ENCODE data around the gene TNS3.

DNA sequence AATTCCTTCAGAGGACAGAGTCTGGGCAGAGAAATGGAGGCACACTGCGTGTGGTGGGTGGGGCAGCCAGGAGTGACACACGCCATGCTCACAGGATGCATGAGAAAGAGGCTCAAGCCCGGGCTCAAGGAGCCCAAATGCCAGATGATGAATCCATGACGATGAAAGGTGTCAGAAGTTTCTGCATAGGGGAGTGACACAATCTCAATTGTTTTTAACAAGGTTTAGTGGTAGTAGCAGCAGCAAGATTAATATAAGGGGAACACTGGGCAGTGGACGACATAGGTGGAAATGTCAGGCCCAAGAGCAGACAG lies 126.1 kb downstream of the TNS3 start:
- no peak for TF ChIP-seq EZH2 (IDR thresholded peaks at IDR 0.05; ENCODE audit: borderline replicate concordance, insufficient read depth, low read depth, low read length, poor library complexity, severe bottlenecking)
- TF ChIP-seq, protein P1, sequence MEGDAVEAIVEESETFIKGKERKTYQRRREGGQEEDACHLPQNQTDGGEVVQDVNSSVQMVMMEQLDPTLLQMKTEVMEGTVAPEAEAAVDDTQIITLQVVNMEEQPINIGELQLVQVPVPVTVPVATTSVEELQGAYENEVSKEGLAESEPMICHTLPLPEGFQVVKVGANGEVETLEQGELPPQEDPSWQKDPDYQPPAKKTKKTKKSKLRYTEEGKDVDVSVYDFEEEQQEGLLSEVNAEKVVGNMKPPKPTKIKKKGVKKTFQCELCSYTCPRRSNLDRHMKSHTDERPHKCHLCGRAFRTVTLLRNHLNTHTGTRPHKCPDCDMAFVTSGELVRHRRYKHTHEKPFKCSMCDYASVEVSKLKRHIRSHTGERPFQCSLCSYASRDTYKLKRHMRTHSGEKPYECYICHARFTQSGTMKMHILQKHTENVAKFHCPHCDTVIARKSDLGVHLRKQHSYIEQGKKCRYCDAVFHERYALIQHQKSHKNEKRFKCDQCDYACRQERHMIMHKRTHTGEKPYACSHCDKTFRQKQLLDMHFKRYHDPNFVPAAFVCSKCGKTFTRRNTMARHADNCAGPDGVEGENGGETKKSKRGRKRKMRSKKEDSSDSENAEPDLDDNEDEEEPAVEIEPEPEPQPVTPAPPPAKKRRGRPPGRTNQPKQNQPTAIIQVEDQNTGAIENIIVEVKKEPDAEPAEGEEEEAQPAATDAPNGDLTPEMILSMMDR (IDR thresholded peaks at IDR 0.05): no peak

Measured in B cell (primary cell).